Left lung (tissue), 10 donors: Measurements from ENCODE around the gene MAMDC4. TPM values are rescaled to one million over a fixed set of nuclear protein-coding genes. Genes with fewer than 3 reads are reported as not detected.

Experiments used
- ATAC-seq: fragments of 200-7000 bp; cut with Tn5 transposase; one replicate; pipeline ENCODE4 v1.9.1; 2020; ENCODE audit warnings: moderate library complexity
- DNase-seq, 4 donors: peaks; one replicate each; pipeline ENCODE4 v3.0.0-alpha.2; 2013 to 2020
- H3K27ac ChIP-seq, 2 donors: fragments of 200-600 bp; sonication (generic) in 1 of 2; one replicate each; pipeline versions ENCODE4 v1.5.0 to v1.8.0; 2020 to 2021
- H3K27me3 ChIP-seq, 2 donors: fragments of 200-600 bp; sonication (generic) in 1 of 2; one replicate each; pipeline versions ENCODE4 v1.5.0 to v1.8.0; 2020 to 2021
- H3K36me3 ChIP-seq, 2 donors: fragments of 200-600 bp; sonication (generic) in 1 of 2; one replicate each; pipeline versions ENCODE4 v1.5.0 to v1.8.0; 2020 to 2021
- H3K4me1 ChIP-seq, 2 donors: fragments of 200-600 bp; one replicate each; pipeline ENCODE4 v1.8.0; 2021
- H3K4me3 ChIP-seq, 2 donors: fragments of 200-600 bp; sonication (generic) in 1 of 2; one replicate each; pipeline versions ENCODE4 v1.5.0 to v1.8.0; 2020 to 2021; ENCODE audit warnings: mild to moderate bottlenecking in 1 of 2
- H3K9me3 ChIP-seq, 2 donors: fragments of 200-600 bp; sonication (generic) in 1 of 2; one replicate each; pipeline versions ENCODE4 v1.5.0 to v1.8.0; 2020 to 2021
- CTCF ChIP-seq, 2 donors: fragments of 200-600 bp; sonication (generic) in 1 of 2; IDR thresholded peaks; one replicate each; pipeline versions ENCODE4 v1.5.0 to v1.8.0; 2021; ENCODE audit warnings: antibody characterized with exemption in 2 of 2
- intact Hi-C, 2 donors: fragments of 100-400 bp; cut with DNase I; formaldehyde crosslinking; loops; one replicate each; pipeline versions ENCODE4 v1.11.2 to v1.14.2; 2022
- polyA plus RNA-seq, 6 donors: library from polyadenylated mRNA; unstranded; fragments of 120-200 nt; gene quantifications; one replicate each; pipeline ENCODE4 v1.2.1, GENCODE V29; 2013; ENCODE audit not compliant: insufficient read length in 6 of 6
- total RNA-seq, 2 donors: library from RNA; stranded (reverse); fragmentation: NEBNext Ultra II Directional; extraction: Animal tissue kit (Norgen Biotek cat#: 25700); gene quantifications; one replicate each; pipeline ENCODE4 v1.2.1, GENCODE V29; 2021
- donor health status: DM: no; HTN: yes; CAD: no.
- donor health status: DM: no; HTN: no; CAD: no.

MAMDC4 gene
- total and polyA plus RNA-seq, 8 donors = 5.3 to 16.0 (median 8.8) TPM

GRCh38 chr9:136854842-136855460, 2.8 kb downstream of the MAMDC4 start:
- no peak overlapping the region for H3K27ac ChIP-seq

DNA sequence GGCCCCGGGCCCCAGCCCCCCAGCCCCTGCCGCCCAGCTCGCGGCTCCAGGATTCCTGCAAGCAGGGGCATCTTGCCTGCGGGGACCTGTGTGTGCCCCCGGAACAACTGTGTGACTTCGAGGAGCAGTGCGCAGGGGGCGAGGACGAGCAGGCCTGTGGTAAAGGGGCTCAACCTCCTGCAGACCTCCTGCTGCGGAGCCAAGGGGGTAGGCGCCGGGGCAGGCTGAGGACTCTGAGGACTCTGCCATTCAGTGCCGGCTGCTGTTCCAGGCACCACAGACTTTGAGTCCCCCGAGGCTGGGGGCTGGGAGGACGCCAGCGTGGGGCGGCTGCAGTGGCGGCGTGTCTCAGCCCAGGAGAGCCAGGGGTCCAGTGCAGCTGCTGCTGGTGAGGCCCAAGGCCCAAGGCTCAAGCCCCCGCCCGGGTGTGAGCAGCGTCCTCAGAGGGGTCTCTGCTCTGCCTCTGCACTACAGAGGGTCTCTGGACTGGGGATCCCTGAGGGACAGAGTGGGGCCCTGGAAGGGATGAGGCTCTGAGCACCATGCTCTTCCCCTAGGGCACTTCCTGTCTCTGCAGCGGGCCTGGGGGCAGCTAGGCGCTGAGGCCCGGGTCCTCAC, 3.4 kb downstream of the MAMDC4 start:
- peaks cover 0 to 21% of the 10 kb centered on the region in 2 donors for H3K36me3 ChIP-seq
- peaks cover 3 to 15% of the 10 kb centered on the region in 2 donors for H3K4me1 ChIP-seq
- no peak for TF ChIP-seq CTCF (IDR thresholded peaks at IDR 0.05)
- intact Hi-C loops = loop anchor here in 1 of 2 donors (10.0 kb wide), 1 partner anchor 79 kb away; no protein-coding TSS in a partner anchor
- no peaks in the 10 kb centered on the region for H3K9me3 ChIP-seq
- no peak overlapping the region for H3K27ac ChIP-seq
- ATAC-seq (no peak), DNase-seq (peak in 1 of 4 donors; percentile 78)
- no peaks in the 10 kb centered on the region for H3K27me3 ChIP-seq
- no peak overlapping the region for H3K4me3 ChIP-seq

More at GRCh38 chr9:136854842-136855460, 2.8 kb downstream of the MAMDC4 start:
- Histone ChIP-seq H3K4me3 (no peak overlapping the region), H3K4me1 (peaks cover 10 to 21% of the 10 kb centered on the region in 2 donors), H3K27me3 (no peaks in the 10 kb centered on the region), H3K36me3 (peaks cover 0 to 24% of the 10 kb centered on the region in 2 donors), H3K9me3 (no peaks in the 10 kb centered on the region)
- intact Hi-C loops = loop anchor here in 1 of 2 donors (10.0 kb wide), 1 partner anchor 80 kb away; no protein-coding TSS in a partner anchor
- peak in 1 of 4 donors; percentile 65 for DNase-seq
- TF ChIP-seq CTCF (IDR thresholded peaks at IDR 0.05) = no peak
- ATAC-seq = no peak

- intact Hi-C loops = loop anchor here in 1 of 2 donors (10.0 kb wide), 1 partner anchor 79 kb away; no protein-coding TSS in a partner anchor
- DNase-seq = peak in 1 of 4 donors; percentile 72
- H3K9me3 ChIP-seq = no peaks in the 10 kb centered on the region
- peaks cover 0 to 11% of the 10 kb centered on the region in 2 donors for H3K4me1 ChIP-seq
- no peak for ATAC-seq
- peaks cover 0 to 21% of the 10 kb centered on the region in 2 donors for H3K36me3 ChIP-seq
- no peak overlapping the region for H3K4me3 ChIP-seq
- no peaks in the 10 kb centered on the region for H3K27me3 ChIP-seq
- no peak for TF ChIP-seq CTCF (IDR thresholded peaks at IDR 0.05)
- H3K27ac ChIP-seq = no peak overlapping the region
Observed at GRCh38 chr9:136856079-136856476, 3.9 kb downstream of the MAMDC4 start.

- ATAC-seq (no peak), DNase-seq (peak in 2 of 4 donors; percentile 30 to 66)
- H3K4me3 ChIP-seq = no peak overlapping the region
- TF ChIP-seq CTCF (IDR thresholded peaks at IDR 0.05) = no peak
- intact Hi-C loops = loop anchor here in 1 of 2 donors (10.0 kb wide), 1 partner anchor 78 kb away; no protein-coding TSS in a partner anchor
- H3K27me3 ChIP-seq = no peaks in the 10 kb centered on the region
- peaks cover 0 to 22% of the 10 kb centered on the region in 2 donors for H3K36me3 ChIP-seq
- peaks cover 0 to 11% of the 10 kb centered on the region in 2 donors for H3K4me1 ChIP-seq
- H3K27ac ChIP-seq = no peak overlapping the region
- no peaks in the 10 kb centered on the region for H3K9me3 ChIP-seq
Observed at GRCh38 chr9:136856541-136857141, 4.5 kb downstream of the MAMDC4 start.

- no peak for ATAC-seq
- Histone ChIP-seq H3K9me3 (no peaks in the 10 kb centered on the region), H3K27ac (no peak overlapping the region), H3K4me1 (peaks cover 0 to 11% of the 10 kb centered on the region in 2 donors), H3K36me3 (peaks cover 0 to 28% of the 10 kb centered on the region in 2 donors), H3K4me3 (no peak overlapping the region), H3K27me3 (no peaks in the 10 kb centered on the region)
- peak in 1 of 4 donors; percentile 24 for DNase-seq
- no peak for TF ChIP-seq CTCF (IDR thresholded peaks at IDR 0.05)
- intact Hi-C loops = loop anchor here in 1 of 2 donors (10.0 kb wide), 1 partner anchor 78 kb away; no protein-coding TSS in a partner anchor
Observed at GRCh38 chr9:136857166-136857565, 5.0 kb downstream of the MAMDC4 start.
